Activated CD8-positive, alpha-beta T cell treated with anti-CD3 and anti-CD28 coated beads for 36 hours (primary cell): Measurements from ENCODE around the gene CLPTM1L. TPM values are rescaled to one million over a fixed set of nuclear protein-coding genes. Genes with fewer than 3 reads are reported as not detected.
"Not testable (repeated sequence)": the region's sequence is repeated elsewhere in the genome, so short reads cannot be mapped to it uniquely, and the experiment has no call there.

ENCODE experiments used
- ATAC-seq: fragments of 200-7000 bp; cut with Tn5 transposase; one replicate; pipeline ENCODE4 v1.10.0; 2021; ENCODE audit warnings: mild to moderate bottlenecking, moderate library complexity
- CTCF ChIA-PET: fragments of 350-600 bp; sonication (Branson Sonifier 250); formaldehyde crosslinking; loops from one replicate; lab custom pipeline; 2021; ENCODE audit warnings: antibody characterized with exemption; lab: Charles Lee
- POLR2A ChIA-PET: fragments of 350-600 bp; sonication (Branson Sonifier 250); formaldehyde crosslinking; loops from one replicate; lab custom pipeline; 2021; ENCODE audit warnings: antibody characterized with exemption; lab: Charles Lee
- DNase-seq: peaks from one replicate; pipeline ENCODE4 v3.0.0-alpha.2; 2020
- H3K27ac Mint-ChIP-seq: one replicate; pipeline ENCODE4 v1.8.0; 2021; ENCODE audit warnings: mild to moderate bottlenecking, mixed read lengths
- H3K27me3 Mint-ChIP-seq: one replicate; pipeline ENCODE4 v1.8.0; 2021; ENCODE audit warnings: mixed read lengths
- H3K36me3 Mint-ChIP-seq: one replicate; pipeline ENCODE4 v1.8.0; 2021; ENCODE audit warnings: low read depth, mixed read lengths
- H3K4me1 Mint-ChIP-seq: one replicate; pipeline ENCODE4 v1.8.0; 2021; ENCODE audit warnings: low read depth, mixed read lengths
- H3K4me3 Mint-ChIP-seq: one replicate; pipeline ENCODE4 v1.8.0; 2021; ENCODE audit warnings: mild to moderate bottlenecking, moderate library complexity, mixed read lengths
- H3K9me3 Mint-ChIP-seq: one replicate; pipeline ENCODE4 v1.8.0; 2021; ENCODE audit warnings: mixed read lengths
- intact Hi-C: fragments of 100-400 bp; cut with micrococcal nuclease; formaldehyde crosslinking; loops from one replicate; pipeline ENCODE4 v1.10.0; 2022
- total RNA-seq, 2 experiments: library from RNA; stranded (reverse); gene quantifications; one replicate each; pipeline ENCODE4 v1.2.3, GENCODE V29; 2021
- TF ChIP-seq, protein P1 (sequence below): fragments of 200-600 bp; IDR thresholded peaks from one replicate; pipeline ENCODE4 v1.8.0; 2022; ENCODE audit warnings: antibody characterized with exemption, mild to moderate bottlenecking

Gene CLPTM1L
- total RNA-seq, 2 experiments from 2014 or later: 51.4 to 56.2 TPM

- H3K4me1 Mint-ChIP-seq: peaks cover 6% of the 10 kb centered on the region
- no peak for ATAC-seq
- POLR2A ChIA-PET: no interaction called here
- intact Hi-C loops: no loop called here
- no peaks in the 10 kb centered on the region for H3K27me3 Mint-ChIP-seq
- DNase-seq: no peak
- no peaks in the 10 kb centered on the region for H3K9me3 Mint-ChIP-seq
- no peak overlapping the region for H3K4me3 Mint-ChIP-seq
- TF ChIP-seq, protein P1, sequence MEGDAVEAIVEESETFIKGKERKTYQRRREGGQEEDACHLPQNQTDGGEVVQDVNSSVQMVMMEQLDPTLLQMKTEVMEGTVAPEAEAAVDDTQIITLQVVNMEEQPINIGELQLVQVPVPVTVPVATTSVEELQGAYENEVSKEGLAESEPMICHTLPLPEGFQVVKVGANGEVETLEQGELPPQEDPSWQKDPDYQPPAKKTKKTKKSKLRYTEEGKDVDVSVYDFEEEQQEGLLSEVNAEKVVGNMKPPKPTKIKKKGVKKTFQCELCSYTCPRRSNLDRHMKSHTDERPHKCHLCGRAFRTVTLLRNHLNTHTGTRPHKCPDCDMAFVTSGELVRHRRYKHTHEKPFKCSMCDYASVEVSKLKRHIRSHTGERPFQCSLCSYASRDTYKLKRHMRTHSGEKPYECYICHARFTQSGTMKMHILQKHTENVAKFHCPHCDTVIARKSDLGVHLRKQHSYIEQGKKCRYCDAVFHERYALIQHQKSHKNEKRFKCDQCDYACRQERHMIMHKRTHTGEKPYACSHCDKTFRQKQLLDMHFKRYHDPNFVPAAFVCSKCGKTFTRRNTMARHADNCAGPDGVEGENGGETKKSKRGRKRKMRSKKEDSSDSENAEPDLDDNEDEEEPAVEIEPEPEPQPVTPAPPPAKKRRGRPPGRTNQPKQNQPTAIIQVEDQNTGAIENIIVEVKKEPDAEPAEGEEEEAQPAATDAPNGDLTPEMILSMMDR: no peak
- CTCF ChIA-PET: no interaction called here
- H3K36me3 Mint-ChIP-seq: peaks cover 18% of the 10 kb centered on the region
- no peak overlapping the region for H3K27ac Mint-ChIP-seq
Observed at GRCh38 chr5:1288439-1289335, 56.2 kb downstream of the CLPTM1L start.

- ChIA-PET CTCF (no interaction called here), POLR2A (no interaction called here)
- DNase-seq (no peak), ATAC-seq (no peak)
- H3K4me1 Mint-ChIP-seq: no peaks in the 10 kb centered on the region
- no peak overlapping the region for H3K4me3 Mint-ChIP-seq
- H3K9me3 Mint-ChIP-seq: no peaks in the 10 kb centered on the region
- TF ChIP-seq, protein P1: no peak
- H3K36me3 Mint-ChIP-seq: peaks cover 10% of the 10 kb centered on the region
- no peaks in the 10 kb centered on the region for H3K27me3 Mint-ChIP-seq
- no peak overlapping the region for H3K27ac Mint-ChIP-seq
- intact Hi-C loops: no loop called here
Observed at GRCh38 chr5:1285883-1286291, 59.0 kb downstream of the CLPTM1L start.

- ATAC-seq: no peak
- Mint-ChIP-seq H3K36me3 (peaks cover 10% of the 10 kb centered on the region), H3K9me3 (no peaks in the 10 kb centered on the region), H3K4me1 (no peaks in the 10 kb centered on the region), H3K27ac (no peak overlapping the region), H3K27me3 (no peaks in the 10 kb centered on the region), H3K4me3 (no peak overlapping the region)
- CTCF ChIA-PET: no interaction called here
- TF ChIP-seq, protein P1: no peak
- POLR2A ChIA-PET: no interaction called here
- intact Hi-C loops: no loop called here
- DNase-seq: no peak
Observed at GRCh38 chr5:1285141-1285540, 59.8 kb downstream of the CLPTM1L start.

- DNase-seq, intact Hi-C loops, H3K27me3 Mint-ChIP-seq, POLR2A ChIA-PET, H3K4me1 Mint-ChIP-seq, H3K27ac Mint-ChIP-seq, H3K4me3 Mint-ChIP-seq, H3K9me3 Mint-ChIP-seq, ATAC-seq, CTCF ChIA-PET: not testable (repeated sequence)
- peaks cover 10% of the 10 kb centered on the region for H3K36me3 Mint-ChIP-seq
Observed at GRCh38 chr5:1284336-1284970, 60.4 kb downstream of the CLPTM1L start.

DNA sequence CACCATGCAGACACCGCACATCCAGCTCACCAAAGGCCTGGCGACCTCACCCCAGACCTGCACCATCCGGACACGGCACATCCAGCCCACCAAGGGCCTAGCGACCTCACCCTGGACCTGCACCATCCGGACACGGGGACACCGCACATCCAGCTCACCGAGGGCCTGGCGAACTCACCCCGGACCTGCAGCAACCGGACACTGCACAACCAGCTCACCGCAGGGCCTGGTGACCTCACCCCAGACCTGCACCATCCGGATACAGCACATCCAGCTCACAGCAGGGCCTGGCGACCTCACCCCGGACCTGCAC lies 61.2 kb downstream of the CLPTM1L start:
- CTCF ChIA-PET, intact Hi-C loops, DNase-seq, H3K27me3 Mint-ChIP-seq, H3K9me3 Mint-ChIP-seq, H3K4me3 Mint-ChIP-seq, H3K27ac Mint-ChIP-seq, H3K4me1 Mint-ChIP-seq, ATAC-seq: not testable (repeated sequence)
- POLR2A ChIA-PET: interaction anchor here (0.6 kb wide), 1 partner anchor 51 kb away, joined by 3 read pairs; no protein-coding TSS in a partner anchor
- peaks cover 12% of the 10 kb centered on the region for H3K36me3 Mint-ChIP-seq

GRCh38 chr5:1282993-1283728 lies 61.7 kb downstream of the CLPTM1L start:
- H3K27me3 Mint-ChIP-seq, H3K4me3 Mint-ChIP-seq, intact Hi-C loops, H3K4me1 Mint-ChIP-seq, H3K27ac Mint-ChIP-seq, CTCF ChIA-PET, ATAC-seq, DNase-seq, H3K9me3 Mint-ChIP-seq: not testable (repeated sequence)
- H3K36me3 Mint-ChIP-seq: peaks cover 12% of the 10 kb centered on the region
- POLR2A ChIA-PET: interaction anchor here (0.6 kb wide), 2 partner anchors 12 to 50 kb away, joined by 3 read pairs; no protein-coding TSS in a partner anchor
